ENCODE data around the gene SHC2.
"Not testable (repeated sequence)": the region's sequence is repeated elsewhere in the genome, so short reads cannot be mapped to it uniquely, and the experiment has no call there.

Gene SHC2

DNA sequence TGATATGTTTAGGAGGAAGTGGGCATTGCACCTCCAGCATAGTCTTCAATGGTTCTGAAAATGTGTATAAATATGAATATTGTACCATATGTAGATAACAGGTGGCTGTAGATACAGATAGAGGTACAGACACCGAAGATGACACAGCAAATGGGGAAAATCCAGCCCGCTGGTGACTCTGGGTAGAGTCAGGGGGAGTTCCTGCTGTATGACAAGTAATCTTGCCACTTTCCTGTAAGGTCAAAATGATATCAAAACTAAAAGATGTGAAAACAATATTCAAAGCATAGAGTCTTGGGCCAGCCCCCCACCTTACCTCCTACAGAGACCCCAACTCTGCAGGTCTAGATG, 69.7 kb downstream of the SHC2 start:
- H3K4me3 ChIP-seq (ENCODE audit: low read depth, low read length), result no peak overlapping the region
- TF ChIP-seq, protein P1, sequence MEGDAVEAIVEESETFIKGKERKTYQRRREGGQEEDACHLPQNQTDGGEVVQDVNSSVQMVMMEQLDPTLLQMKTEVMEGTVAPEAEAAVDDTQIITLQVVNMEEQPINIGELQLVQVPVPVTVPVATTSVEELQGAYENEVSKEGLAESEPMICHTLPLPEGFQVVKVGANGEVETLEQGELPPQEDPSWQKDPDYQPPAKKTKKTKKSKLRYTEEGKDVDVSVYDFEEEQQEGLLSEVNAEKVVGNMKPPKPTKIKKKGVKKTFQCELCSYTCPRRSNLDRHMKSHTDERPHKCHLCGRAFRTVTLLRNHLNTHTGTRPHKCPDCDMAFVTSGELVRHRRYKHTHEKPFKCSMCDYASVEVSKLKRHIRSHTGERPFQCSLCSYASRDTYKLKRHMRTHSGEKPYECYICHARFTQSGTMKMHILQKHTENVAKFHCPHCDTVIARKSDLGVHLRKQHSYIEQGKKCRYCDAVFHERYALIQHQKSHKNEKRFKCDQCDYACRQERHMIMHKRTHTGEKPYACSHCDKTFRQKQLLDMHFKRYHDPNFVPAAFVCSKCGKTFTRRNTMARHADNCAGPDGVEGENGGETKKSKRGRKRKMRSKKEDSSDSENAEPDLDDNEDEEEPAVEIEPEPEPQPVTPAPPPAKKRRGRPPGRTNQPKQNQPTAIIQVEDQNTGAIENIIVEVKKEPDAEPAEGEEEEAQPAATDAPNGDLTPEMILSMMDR (IDR thresholded peaks at IDR 0.05; ENCODE audit: borderline replicate concordance, insufficient read depth, low read depth, low read length), result no peak

- TF ChIP-seq, protein P1 (IDR thresholded peaks at IDR 0.05; ENCODE audit: borderline replicate concordance, insufficient read depth, low read depth, low read length), result no peak
- H3K4me3 ChIP-seq (ENCODE audit: low read depth, low read length), result no peak overlapping the region
Measured at GRCh38 chr19:390386-391206, 70.2 kb downstream of the SHC2 start.

DNA sequence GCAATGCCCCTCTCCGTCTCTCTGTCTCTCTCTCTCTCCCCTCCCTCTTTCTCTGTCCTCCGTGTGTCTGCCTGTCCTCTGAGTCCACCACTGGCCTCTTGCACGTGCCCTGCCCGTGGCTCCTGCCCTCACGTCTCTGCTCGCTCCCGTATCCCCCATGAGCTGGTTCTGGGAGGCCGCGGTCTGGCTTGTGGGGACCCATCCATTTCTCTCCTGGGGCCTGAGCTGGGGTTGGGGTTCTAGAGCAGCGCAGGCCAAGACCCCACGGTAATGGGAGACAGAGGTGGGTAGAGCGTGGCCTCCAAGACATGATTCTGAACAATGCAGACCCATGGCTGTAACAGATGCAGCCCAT, 70.9 kb downstream of the SHC2 start:
- TF ChIP-seq, protein P1 (IDR thresholded peaks at IDR 0.05; ENCODE audit: borderline replicate concordance, insufficient read depth, low read depth, low read length), result no peak
- no peak overlapping the region for H3K4me3 ChIP-seq (ENCODE audit: low read depth, low read length)

GRCh38 chr19:389255-389934, 71.4 kb downstream of the SHC2 start:
- H3K4me3 ChIP-seq (ENCODE audit: low read depth, low read length), result no peak overlapping the region
- TF ChIP-seq, protein P1 (IDR thresholded peaks at IDR 0.05; ENCODE audit: borderline replicate concordance, insufficient read depth, low read depth, low read length), result no peak

DNA sequence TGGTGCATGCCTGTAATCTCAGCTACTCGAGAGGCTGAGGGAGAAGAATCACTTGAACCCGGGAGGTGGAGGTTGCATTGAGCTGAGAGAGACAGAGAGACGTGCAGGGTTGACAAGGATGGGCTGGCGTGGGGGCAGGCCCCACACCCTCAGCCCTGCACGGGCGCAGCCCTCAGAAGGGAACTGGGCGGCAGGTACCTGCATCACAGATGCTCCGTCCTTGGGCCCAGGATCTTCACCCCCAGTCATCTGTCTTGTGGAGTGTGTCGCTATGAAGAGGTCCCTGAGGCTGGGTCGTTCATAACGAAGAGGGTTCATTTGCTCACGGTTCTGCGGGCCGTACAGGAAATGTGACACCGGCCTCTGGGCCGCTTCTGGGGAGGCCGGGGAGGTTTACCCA, 72.1 kb downstream of the SHC2 start:
- no peak overlapping the region for H3K4me3 ChIP-seq (ENCODE audit: low read depth, low read length)
- TF ChIP-seq, protein P1 (IDR thresholded peaks at IDR 0.05; ENCODE audit: borderline replicate concordance, insufficient read depth, low read depth, low read length), result no peak

- H3K4me3 ChIP-seq (ENCODE audit: low read depth, low read length), result no peak overlapping the region
- TF ChIP-seq, protein P1 (IDR thresholded peaks at IDR 0.05; ENCODE audit: borderline replicate concordance, insufficient read depth, low read depth, low read length), result no peak
Measured at GRCh38 chr19:387777-388176, 73.1 kb downstream of the SHC2 start.

DNA sequence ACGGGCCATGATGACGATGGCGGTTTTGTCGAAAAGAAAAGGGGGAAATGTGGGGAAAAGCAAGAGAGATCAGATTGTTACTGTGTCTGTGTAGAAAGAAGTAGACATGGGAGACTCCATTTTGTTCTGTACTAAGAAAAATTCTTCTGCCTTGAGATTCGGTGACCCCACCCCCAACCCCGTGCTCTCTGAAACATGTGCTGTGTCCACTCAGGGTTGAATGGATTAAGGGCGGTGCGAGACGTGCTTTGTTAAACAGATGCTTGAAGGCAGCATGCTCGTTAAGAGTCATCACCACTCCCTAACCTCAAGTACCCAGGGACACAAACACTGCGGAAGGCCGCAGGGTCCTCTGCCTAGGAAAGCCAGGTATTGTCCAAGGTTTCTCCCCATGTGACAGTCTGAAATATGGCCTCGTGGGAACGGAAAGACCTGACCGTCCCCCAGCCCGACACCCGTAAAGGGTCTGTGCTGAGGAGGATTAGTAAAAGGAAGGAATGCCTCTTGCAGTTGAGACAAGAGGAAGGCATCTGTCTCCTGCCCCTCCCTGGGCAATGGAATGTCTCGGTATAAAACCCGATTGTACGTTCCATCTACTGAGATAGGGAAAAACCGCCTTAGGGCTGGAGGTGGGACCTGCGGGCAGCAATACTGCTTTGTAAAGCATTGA, 74.1 kb downstream of the SHC2 start:
- H3K4me3 ChIP-seq (ENCODE audit: low read depth, low read length), result not testable (repeated sequence)

DNA sequence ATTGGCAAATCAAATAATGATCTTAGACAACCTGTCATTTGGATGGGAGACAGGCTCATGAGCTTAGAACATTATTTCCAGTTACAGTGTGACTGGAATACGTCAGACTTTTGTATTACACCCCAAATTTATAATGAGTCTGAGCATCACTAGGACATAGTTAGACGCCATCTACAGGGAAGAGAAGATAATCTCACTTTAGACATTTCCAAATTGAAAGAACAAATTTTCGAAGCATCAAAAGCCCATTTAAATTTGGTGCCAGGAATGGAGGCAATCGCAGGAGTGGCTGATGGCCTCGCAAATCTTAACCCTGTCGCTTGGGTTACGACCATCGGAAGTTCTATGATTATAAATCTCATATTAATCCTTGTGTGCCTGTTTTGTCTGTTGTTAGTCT, 74.6 kb downstream of the SHC2 start:
- H3K4me3 ChIP-seq (ENCODE audit: low read depth, low read length), result not testable (repeated sequence)

Data from GM12875 (cell line).